GM12892 (cell line): ENCODE measurements around the gene CHST7.

Experiments
- POLR2A ChIP-seq: IDR thresholded peaks from 2 replicates; pipeline ENCODE4 v1.6.1; 2011; ENCODE audit warnings: low read depth, low read length, control low read depth
- POLR2AphosphoS5 ChIP-seq: IDR thresholded peaks from 2 replicates; pipeline ENCODE4 v1.6.1; 2011; ENCODE audit warnings: low read depth, low read length, control low read depth
- TAF1 ChIP-seq: IDR thresholded peaks from 2 replicates; pipeline ENCODE4 v1.6.1; 2011; ENCODE audit warnings: low read depth, mild to moderate bottlenecking, control low read depth, low read length, borderline replicate concordance

DNA sequence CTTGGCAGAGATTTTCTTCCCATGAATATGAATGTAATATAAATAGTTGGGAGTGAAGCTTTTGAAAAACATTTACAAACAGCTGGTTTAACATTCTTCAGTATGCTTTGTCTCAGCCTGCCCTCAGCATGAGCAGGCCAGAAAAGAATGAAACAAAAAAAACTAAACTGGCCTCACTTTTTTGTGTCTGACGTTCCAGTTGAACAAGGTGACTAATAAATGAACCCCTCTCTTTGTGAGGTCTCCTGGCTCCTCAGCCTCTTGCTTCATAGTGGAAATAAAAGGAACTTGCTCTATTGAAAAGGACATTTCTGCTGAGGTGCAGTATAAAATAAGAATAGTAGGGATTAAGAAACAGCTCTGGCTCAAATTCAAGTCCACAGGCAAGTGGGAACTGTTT is 9.4 kb downstream of the CHST7 start:
- TF ChIP-seq POLR2AphosphoS5, result no peak
- no peak for TF ChIP-seq POLR2A
- no peak for TF ChIP-seq TAF1
